Measurements from ENCODE around the gene PTPN20. TPM values are rescaled to one million over a fixed set of nuclear protein-coding genes. Genes with fewer than 3 reads are reported as not detected.

The PTPN20 gene
- total RNA-seq, 1 donor from 2014 or later, result 5.3 TPM

DNA sequence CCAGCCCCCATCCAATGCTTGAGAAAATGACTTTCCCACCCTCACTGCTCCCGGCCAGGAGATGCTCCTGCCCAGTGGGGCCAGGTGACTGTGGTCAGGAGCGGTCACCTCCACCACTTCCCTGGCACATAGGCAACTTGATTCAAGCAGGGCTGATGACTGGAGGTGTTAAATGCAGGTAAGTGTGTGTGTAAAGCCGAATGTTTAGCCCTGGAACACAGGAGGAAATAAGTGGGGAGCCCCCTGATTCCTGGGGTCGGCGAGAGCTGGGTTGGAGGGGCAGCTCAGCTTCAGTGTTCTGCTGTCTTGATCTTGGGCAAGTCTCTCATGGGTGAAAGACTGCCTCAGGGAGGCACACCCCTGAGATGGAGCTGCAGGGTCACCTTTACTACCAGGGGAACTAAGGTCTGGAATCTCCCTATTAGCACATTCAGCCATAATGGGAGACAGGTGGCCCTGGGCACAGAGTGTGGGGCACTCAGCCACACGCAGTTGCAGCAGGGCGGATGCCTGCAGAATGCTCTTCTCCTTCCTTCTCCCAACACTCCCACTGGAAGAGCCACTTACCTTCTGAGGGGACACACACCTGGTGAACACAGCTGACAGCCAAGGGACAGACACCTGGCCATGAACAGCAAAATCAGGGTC, 124.1 kb downstream of the PTPN20 start:
- no peak for DNase-seq

DNA sequence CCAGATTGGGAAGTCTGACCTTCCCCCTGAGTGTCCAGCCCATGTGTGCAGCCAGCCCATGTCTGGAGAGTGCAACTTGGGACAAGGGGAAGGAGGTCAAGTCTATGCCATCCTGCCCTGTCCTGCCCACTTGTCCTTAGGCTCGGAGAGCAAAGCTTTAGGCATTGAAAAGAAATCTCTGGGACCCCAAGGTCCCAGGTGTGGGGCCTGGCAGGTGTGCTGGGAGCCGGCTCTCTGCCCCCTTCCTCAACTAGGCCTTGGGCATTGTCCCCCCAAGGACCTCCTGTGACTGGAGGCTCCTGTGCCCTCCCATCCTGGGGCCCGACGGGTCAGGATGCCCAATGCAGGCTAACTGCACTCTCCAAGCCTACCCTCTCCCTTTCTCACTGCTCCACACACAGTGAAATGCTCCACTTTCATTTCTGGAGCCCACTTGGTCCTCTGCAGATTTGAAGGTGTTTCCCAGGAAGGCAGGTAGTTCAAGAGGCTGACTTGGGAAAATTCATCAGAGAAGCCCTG, 124.7 kb downstream of the PTPN20 start:
- no peak for DNase-seq

DNA sequence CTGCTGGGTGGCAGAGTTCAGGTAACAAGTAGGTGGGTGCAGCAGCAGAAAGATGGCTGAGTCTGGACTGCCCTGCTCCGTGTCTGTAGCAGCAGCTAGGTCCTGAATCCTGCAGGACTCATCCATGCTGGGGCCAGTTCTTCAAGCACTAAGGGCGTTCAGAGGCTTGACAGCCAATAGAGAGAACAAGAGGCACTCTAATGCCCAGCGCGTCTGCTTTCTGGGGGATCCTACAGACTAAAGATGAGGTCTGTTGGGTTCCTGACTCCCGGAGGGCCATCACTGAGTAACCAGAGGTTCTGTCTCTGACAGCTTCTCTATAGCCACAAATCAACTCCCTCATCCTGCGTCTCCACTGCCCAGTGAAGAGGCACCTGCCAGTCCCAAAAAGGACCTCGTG, 125.5 kb downstream of the PTPN20 start:
- no peak for DNase-seq

DNA sequence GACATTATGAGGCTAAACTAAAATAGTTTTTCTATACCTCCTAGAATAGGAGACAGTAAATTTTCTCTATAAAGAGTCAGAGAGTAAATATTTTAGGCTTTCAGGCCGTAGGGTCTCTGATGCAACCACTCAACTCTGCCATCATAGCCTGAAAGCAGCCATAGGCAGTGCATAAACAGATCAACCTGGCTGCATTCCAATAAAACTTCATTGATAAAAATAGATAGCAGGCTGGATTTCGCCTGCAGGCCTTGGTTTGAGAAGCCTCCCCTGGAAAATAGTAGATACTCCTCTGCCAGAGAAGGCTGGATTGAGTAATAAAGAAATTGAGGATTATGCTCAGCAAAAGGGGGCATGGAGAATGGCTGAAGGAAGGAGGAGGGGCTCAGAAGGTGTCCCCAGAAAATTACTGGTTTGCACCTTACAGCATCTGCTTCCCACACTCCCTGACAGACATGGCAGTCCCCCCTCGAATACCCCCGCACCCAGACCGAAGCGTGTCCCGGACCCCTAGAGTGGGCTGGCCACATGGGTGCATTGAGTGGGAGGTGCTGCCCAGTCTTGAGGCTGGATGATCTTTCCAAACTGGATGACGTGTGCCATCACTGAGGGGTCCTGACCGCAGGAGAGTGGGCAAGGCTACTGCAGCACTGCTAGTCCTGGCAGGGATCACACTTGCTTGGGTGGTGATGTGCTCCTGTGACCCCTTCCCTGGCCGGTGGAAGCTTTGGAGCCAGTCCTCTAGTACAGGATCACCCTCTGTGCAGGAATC, 126.6 kb downstream of the PTPN20 start:
- no peak for DNase-seq

DNA sequence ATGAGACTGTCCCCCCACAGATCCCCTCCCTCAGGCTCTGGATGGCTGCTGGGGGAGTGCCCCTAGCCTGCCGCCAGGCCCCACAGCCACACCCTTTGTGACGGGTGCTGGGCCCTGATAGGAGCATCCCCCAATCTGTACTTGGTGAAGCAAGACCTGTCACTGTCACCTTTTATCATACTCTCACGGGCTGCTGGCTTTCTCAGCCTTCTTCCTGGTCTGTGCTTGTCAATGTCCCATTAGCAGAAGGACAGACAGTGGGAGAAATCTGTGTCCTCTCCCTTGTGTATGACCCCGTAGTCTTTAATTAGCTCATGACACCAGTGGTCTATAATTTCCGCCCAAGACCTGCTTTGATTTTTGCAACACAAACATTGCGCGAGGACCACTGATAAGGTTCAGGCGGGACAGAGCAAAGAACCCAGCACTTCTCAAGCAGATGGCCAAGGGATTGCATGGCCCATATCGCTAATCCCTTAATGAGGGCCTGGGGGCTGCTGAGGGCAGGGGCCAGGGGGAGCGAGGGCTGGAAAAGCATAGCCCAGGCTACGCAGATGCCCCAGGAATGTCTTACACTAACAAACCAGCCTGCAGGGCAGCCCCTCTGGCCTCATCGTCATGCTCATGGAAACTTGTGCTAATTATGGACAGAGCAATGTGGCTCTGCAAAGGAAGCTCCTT, 127.8 kb downstream of the PTPN20 start:
- DNase-seq, result no peak

DNA sequence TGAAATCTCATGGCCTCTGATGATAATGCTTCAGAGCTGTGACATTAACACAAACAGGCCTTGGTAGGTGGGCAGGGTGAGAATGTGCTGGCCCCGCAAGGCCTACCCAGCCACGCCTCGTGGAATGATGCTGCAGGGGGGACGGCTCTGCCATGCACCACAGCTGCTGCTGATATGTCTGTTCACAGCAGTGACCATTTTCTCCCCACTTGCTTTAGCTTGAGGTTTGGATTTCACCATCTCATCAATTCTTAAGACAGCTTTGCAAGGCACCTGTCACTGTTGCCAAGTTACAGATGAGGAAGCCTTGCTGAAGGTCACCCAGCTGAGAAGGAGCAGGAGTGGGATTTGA, 128.3 kb downstream of the PTPN20 start:
- no peak for DNase-seq

DNA sequence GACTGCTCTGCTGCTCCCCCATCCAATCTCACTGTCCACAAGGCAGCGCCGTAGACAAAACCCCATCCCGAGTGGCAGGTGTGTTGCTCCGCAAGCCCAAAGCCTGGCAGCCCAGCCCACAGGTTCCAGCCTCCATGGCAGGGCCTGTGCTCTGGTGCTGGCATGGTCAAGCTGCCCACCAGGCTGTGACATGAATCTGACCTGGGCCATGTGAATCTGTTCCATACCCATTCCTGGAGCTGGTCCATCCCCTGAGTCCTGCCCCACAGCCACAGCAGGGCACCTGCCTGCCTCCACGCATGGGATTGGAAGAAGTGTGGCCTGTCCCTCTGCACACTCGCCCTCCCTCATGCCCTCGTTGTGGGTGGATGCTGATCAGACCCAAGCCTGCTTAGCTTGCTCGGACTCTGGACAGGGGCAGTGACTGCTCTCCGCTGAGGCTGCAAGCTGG, 128.8 kb downstream of the PTPN20 start:
- DNase-seq, result no peak

DNA sequence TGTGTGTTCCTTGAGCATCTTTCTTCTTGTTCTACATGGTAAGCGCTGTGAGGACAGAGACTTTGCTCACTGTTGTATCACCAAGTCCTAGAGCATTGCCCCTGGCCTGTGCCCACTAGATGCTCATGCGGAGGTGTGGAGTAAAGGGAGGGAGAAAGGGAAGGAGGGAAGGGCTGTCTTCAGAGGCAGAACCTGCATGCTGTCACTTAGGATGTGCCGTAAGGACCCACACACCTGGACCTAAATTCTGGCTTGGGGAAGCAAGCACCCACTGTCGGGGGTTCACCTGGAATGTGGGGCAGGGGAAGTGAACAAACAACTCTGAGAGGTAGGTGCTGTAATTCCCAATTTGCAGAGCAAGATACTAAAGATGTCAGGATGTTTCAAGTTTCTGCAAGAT, 129.5 kb downstream of the PTPN20 start:
- no peak for DNase-seq

DNA sequence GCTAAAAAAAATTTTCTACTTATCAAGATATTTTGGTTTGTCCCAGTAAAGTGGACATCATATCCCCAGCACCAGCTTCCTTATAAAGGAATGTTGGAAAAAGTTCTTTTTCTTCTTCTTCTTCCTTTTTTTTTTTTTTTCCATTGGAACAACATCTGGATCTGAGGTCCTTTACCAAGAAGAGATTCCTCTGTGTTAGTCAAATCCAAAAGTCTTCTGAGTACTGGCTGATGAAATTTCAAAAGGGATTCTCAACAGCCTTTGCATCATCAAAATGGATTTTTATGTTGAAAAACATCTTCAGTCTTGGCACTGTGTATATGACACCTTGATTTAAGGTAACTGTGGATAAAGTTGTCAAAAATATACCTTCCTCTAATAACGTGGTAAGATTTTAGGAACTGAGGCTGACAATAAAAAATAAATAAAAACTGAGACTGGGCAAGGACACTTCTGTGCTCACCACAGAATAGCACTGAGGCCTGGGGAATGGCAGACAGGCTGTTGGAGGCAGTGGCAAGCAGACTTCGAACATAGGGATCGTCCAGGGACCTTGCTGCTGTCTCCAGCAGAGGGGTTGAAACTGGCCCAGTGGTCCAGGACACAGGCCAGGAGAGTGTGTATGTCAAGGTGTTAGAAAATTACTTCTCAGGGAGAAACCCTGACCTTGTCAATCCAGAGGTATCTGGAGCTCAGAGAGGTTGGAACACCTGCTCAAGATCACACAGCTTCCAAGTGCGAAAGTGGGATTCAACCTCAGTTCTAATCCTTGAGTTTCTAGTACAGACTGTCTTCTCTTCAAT, 130.4 kb downstream of the PTPN20 start:
- no peak for DNase-seq

DNA sequence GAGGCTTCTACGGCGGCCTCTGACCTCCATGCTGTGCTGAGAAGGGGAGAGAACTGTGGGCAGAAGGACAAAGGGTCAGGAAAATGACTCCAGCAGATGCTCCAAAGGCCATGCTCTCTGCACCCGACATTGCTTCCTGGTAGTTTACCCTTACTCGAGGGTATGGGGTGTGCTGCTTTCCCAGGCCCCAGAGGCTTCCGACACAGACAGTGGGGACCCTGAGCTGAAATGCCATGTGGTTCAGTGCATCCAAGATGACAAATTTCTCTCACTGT, 130.9 kb downstream of the PTPN20 start:
- no peak for DNase-seq

DNA sequence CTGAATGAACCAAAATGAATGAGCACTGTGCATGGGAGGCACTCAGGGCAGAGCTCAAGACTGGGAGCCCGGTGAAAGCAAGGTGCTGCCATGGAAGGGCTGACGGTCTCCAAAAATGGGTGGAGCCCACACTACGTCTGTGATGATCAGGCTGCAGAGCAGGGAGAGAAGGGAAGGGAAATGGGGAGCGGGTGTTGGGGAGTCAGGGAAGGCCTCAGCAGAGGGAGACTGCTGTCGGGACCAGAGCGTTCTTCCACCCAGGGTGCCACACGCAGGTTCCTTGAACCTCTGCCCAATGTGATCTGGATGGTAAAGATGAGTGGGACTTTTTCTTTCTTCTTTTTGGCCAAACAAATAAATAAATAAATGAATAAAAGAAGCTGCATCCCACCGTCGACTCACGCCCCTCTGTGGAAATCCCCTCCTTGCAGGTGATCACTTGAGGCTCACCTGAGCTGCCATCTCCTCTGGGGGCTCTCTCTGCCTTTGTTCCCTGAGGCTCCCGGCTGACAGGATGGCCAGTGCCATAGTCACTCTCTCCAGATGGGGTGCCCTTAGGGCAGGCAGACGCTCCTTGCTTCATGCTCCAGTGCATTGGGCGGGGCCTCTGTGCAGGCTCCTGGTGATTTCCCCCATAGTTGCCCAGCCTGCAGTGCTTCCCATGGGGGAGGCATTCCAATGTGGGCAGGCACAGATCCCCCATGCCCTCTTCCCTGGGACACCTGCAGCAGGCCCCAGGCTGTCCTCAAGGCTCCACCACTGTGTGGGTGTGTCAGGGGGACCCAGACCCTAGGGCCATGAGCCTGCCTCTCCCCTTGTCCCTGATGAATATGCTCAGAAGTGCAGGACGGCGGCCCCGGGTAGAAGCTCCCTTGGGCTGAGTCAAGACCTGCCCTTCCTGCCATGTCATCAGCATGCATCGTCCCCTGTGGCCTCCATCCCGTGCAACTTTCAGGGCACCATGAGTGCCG, 131.8 kb downstream of the PTPN20 start:
- DNase-seq, result no peak

DNA sequence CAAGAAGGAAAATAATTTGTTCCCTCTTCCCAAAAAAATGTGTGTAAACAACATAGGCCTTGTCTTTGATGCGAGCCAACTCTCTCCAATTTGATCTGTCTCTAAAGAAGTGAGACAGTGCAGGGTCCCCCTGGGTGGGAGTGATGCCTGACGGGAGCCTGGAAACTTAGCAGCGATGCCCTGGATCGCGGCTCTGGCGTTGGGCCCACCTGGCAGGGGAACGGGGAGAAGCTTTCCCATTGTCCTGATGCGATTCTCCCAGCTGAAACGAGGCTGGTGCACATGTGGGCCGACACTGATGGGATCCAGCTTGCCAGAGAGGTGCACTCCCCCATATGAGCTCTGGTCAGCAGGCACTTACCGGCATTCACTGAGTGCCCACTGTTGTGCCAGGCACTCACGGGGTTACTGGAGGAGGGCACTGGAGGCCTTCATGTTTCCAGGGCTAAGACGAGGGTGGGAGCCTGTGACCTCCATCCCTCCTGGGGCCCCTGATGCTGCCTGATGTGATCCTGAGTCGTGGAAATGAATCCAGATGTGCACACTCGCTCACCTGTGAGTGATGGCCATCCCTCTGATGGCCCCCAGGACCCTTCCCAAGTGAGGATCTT, 132.8 kb downstream of the PTPN20 start:
- DNase-seq, result no peak

DNA sequence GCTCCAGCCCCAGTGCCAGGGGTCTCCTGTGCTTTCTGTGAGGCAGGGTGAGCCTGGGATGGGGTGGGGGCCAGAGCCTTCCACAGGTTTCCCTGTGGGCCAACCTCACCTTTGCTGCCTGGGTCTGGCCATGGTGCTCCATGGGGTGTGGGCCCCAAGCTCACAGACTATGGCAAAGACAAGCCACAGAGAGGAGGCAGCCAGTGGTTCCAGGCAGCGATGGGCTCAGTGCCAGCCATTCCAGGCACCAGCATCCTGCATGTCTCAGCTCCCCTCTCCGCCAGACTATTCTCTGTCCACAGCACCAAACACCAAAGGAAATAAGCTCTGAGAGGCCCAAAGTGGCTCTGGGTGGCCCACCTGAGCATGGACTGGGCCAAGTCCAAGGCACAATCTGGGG, 133.5 kb downstream of the PTPN20 start:
- DNase-seq, result peak; percentile 26

DNA sequence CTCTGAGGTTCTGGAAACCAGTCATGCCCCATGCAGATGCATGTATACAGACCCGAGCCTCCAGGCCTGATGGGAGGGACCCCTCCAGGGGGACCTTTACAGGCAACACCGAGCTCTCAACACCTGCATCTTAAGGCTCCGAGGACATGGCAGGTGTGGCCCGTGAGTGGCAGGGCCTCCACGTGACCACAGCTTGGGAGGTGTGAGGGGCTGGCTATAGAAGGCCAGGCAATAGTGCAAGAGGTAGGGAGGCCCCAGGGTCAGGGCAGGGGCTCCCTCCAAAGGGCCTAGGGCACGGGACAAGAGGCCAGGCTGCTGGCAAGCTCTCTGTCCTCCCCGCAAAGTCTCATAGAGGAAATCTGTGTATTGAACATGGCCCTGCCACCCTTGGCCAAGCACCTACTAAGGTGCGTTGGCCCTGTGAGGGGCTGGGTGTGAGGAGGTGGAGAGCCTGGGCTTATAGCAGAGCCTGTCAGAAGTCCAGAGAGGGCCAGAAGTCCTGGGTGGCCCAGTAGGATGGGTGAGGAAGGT, 134.2 kb downstream of the PTPN20 start:
- DNase-seq, result no peak

DNA sequence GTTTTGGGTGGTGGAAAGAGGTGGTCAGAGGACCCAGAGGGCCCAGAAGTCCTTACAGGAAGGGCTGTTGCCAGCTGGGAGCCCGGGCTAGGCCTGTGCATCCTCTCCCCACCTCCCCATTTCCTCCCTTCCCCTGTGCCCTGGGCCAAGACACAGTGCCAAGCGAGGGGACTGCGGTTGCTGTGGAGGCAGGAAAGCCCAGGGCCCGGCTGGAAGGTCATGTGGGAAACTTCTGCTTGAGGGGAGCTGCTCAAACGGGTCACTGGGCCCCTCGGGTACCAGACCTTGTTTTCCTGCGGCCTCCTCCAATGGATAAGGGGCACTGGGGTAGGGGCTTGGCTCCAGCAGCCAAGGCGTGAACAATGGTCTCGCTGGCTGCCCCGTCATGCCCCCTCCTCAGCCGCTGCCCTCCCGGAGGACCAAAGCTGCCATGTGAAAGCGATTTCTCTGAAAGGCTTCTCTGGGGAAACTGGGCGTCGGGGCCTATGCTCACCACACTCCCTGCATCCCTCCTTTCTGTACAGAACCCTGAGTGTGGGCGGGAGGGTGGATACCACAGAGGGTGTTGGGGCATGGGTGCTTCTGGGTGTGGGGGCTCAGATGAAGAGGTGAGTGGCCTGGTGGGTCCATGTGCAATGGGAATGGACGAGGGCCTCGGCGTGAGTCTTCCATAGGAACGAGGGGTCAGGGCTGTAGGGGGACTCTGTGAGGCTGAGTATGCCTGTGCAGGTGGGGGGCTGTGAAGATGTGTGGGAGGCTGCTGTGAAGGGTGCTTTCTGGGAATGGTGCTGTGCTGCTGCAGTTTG, 135.3 kb downstream of the PTPN20 start:
- no peak for DNase-seq

DNA sequence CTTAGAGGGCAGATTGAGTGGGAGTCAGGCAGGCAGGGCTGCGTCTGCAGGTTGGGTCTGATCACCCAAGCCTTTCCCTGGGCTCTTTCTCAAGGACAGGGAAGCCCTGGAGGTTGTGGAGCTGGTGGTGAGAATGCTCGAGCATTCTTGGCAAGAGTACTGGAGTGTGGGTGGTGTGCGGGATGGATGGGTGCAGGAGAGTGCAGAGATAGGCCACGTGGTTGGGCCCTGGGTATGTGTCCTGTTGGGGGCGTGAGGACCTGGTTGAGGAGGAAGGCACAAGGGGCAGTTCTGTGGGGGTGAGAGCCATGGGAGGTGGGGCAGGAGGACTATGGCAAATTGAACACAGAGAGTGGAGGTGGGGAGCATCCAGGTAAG, 135.9 kb downstream of the PTPN20 start:
- no peak for DNase-seq

DNA sequence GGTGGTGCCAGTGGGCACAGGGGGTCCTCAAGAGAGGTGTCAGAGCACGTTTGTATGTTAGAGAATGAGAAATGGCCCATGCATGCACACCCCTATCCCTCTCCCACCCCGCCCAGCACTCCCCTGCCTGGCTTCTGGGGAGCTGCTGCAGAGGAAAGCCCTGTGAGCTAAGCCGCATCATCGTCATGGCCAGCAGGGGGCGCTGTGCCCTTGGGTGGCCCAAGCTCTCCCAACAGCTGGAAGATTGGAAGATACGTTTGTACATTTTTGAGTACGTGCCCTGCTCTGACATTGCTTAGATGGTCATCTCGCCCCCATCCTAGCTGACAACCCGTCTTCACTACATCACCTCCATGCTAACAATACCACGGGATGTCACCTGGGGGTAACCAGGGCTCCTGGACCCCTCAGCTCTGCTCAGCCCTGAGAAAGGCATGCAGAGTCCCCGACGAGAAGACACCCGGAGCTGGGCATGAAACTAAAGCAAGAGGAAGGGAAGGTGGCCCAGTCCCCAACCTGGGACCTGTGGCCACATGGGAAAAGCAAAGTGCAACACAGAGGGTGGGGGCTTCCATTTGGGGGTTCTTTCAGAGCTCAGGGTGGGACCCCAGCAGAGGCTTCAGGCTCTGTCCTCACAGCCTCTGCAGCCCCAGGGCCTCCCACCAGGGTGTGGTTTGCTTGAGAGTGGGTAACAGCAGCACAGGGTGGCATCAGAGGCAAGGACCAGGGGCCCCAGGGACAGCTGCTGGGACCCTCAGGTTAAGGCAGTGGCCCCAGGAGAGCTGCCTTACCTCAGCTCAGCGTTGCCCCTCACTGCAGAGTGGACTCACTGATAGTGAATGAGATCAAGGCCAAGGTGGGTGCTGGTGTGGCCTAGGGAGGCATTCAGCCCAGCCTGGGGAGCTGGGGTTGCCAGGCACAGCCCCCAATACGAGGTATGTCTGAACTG, 136.6 kb downstream of the PTPN20 start:
- peak; percentile 83 for DNase-seq

DNA sequence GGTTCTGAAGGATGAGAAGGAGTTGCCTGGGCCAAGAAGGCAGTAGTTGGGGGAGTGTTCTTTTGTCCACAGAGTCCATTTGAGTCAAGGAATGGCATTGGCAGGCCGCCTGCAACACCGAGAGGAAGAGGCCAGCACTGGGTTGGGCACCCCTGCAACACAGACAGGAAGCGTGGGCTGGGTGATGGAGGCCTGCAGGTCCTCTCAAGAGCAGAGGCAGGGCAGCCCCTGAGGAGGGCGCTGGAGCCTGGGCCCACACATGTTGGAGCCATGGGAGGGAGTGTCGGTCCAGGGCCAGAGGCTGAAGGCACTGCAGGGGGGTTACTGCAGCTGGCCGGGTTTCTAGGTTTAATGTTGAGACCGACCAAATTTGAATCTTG, 137.3 kb downstream of the PTPN20 start:
- no peak for DNase-seq

All from dermis blood vessel endothelial cell (primary cell).